HepG2 (cell line): ENCODE measurements around the gene RASGRP1. TPM values are rescaled to one million over a fixed set of nuclear protein-coding genes. Genes with fewer than 3 reads are reported as not detected.
"Not testable (repeated sequence)": the region's sequence is repeated elsewhere in the genome, so short reads cannot be mapped to it uniquely, and the experiment has no call there.

Source experiments
- ATAC-seq: fragments of 200-7000 bp; cut with Tn5 transposase; 3 replicates; pipeline ENCODE4 v1.9.1; 2020; ENCODE audit warnings: mild to moderate bottlenecking, moderate library complexity
- BruUV-seq: library from RNA; stranded (reverse); fragments of 400-500 nt; replicated peaks from 2 replicates; lab custom pipeline; 2021; lab: Mats Ljungman, UMichigan
- CTCF ChIA-PET: fragments of 300-600 bp; formaldehyde crosslinking; extraction: SDS; loops from one replicate; lab custom pipeline; 2021; ENCODE audit warnings: low total read pairs, inconsistent platforms, low intra/inter-chr PET ratio; lab: Yijun Ruan, JAX
- POLR2A ChIA-PET: fragments of 350-600 bp; sonication (Branson Sonifier 250); formaldehyde crosslinking; loops from one replicate; lab custom pipeline; 2020; ENCODE audit warnings: antibody characterized with exemption, inconsistent platforms; lab: Yijun Ruan, JAX
- DNase-seq: peaks from one replicate; pipeline ENCODE4 v3.0.0-alpha.2; 2015; ENCODE audit warnings: low spot score
- FAIRE-seq: peaks from 3 replicates; lab custom pipeline; 2011; peaks lifted over from hg19 to GRCh38; lab: Jason Lieb, UNC
- H2AFZ ChIP-seq: one replicate; pipeline ENCODE4 v1.6.1; 2011; ENCODE audit warnings: low read length, inconsistent platforms
- H3K27ac ChIP-seq: fragments of 300-600 bp; 3 replicates; pipeline ENCODE4 v1.8.0; 2011; ENCODE audit warnings: mixed run types, mild to moderate bottlenecking, mixed read lengths, low read length, inconsistent platforms; ENCODE audit not compliant: insufficient read depth; ENCODE audit errors: extremely low read length
- H3K27me3 ChIP-seq, 2 experiments: fragments of 200-600 bp in 1 of 2; 2 replicates in 1 of 2; 3 replicates in 1 of 2; pipeline versions ENCODE4 v1.6.0 to v1.8.0; 2011; ENCODE audit warnings: low read length in 2 of 2, mild to moderate bottlenecking in 2 of 2, moderate library complexity in 2 of 2, inconsistent platforms in 1 of 2; ENCODE audit not compliant: insufficient read depth in 2 of 2, control insufficient read depth in 1 of 2
- H3K36me3 ChIP-seq, 2 experiments: fragments of 200-600 bp in 1 of 2; replicated peaks in 1 of 2; 2 replicates in 1 of 2; 3 replicates in 1 of 2; pipeline versions ENCODE4 v1.5.1 to v1.8.0; 2011; ENCODE audit warnings: low read length in 2 of 2, inconsistent platforms in 1 of 2; ENCODE audit not compliant: insufficient read depth in 2 of 2, control insufficient read depth in 1 of 2
- H3K4me1 ChIP-seq: 2 replicates; pipeline ENCODE4 v1.5.1; 2012; ENCODE audit warnings: low read length, inconsistent platforms; ENCODE audit not compliant: insufficient read depth
- H3K4me2 ChIP-seq: 2 replicates; pipeline ENCODE4 v1.6.0; 2011; ENCODE audit warnings: low read depth, low read length, inconsistent platforms
- H3K4me3 ChIP-seq, 3 experiments: fragments of 200-600 bp in 1 of 3; sonication (generic), shearing (Covaris generic) in 1 of 3; replicated peaks in 1 of 3; 2 replicates each; pipeline ENCODE4 v1.5.1; 2011 to 2016; ENCODE audit warnings: low read length in 3 of 3, inconsistent platforms in 2 of 3, low read depth in 2 of 3, mild to moderate bottlenecking in 2 of 3, control low read depth in 1 of 3, mixed read lengths in 1 of 3; ENCODE audit not compliant: insufficient read depth in 1 of 3
- H3K79me2 ChIP-seq: one replicate; pipeline ENCODE4 v1.6.1; 2011; ENCODE audit warnings: low read length, inconsistent platforms; ENCODE audit not compliant: insufficient read depth
- H3K9ac ChIP-seq: 2 replicates; pipeline ENCODE4 v1.6.0; 2011; ENCODE audit warnings: mild to moderate bottlenecking, low read depth, low read length, inconsistent platforms; ENCODE audit not compliant: insufficient read depth
- H3K9me3 ChIP-seq: 2 replicates; pipeline ENCODE4 v1.5.1; 2012; ENCODE audit warnings: mild to moderate bottlenecking, low read length
- H4K20me1 ChIP-seq: 2 replicates; pipeline ENCODE4 v1.6.0; 2011; ENCODE audit warnings: inconsistent platforms, mild to moderate bottlenecking, low read length, moderate library complexity; ENCODE audit not compliant: insufficient read depth
- AHR ChIP-seq: IDR thresholded peaks from 2 replicates; pipeline ENCODE4 v1.6.1; 2018; ENCODE audit warnings: missing genetic modification reagents, missing compliant biosample characterization
- FOXA3 ChIP-seq: IDR thresholded peaks from 2 replicates; pipeline ENCODE4 v1.6.1; 2016; ENCODE audit warnings: missing genetic modification reagents, missing compliant biosample characterization
- NFIB ChIP-seq: sonication (generic); formaldehyde crosslinking; IDR thresholded peaks from 2 replicates; pipeline ENCODE4 v1.9.0; 2021; ENCODE audit warnings: missing genetic modification reagents, mild to moderate bottlenecking, borderline replicate concordance
- NFRKB ChIP-seq: fragments of 450-650 bp; IDR thresholded peaks from 2 replicates; pipeline ENCODE4 v1.6.1; 2017
- NKX3-1 ChIP-seq: sonication (generic); formaldehyde crosslinking; IDR thresholded peaks from 2 replicates; pipeline ENCODE4 v1.5.0; 2020; ENCODE audit warnings: missing genetic modification reagents
- NRL ChIP-seq: sonication (generic); formaldehyde crosslinking; IDR thresholded peaks from 2 replicates; pipeline ENCODE4 v1.5.0; 2020; ENCODE audit warnings: missing genetic modification reagents, mild to moderate bottlenecking, moderate library complexity, borderline replicate concordance
- ZNF777 ChIP-seq: sonication (generic); formaldehyde crosslinking; IDR thresholded peaks from 2 replicates; pipeline ENCODE4 v1.4.0; 2020; ENCODE audit warnings: missing genetic modification reagents
- WGBS: methylation state at CpG from one replicate; pipeline ENCODE4 v1.1.6; 2017; ENCODE audit warnings: low lambda C conversion rate; 5-methylcytosine and 5-hydroxymethylcytosine counted together
- in situ Hi-C: cut with HindIII; loops from 2 replicates; pipeline ENCODE4 v1.10.0; 2017; ENCODE audit warnings: low pct_unique_long_range_greater_than_20kb; ENCODE audit not compliant: extremely low pct_ligation_motif_present
- intact Hi-C: fragments of 100-400 bp; cut with micrococcal nuclease; formaldehyde crosslinking; loops from one replicate; pipeline ENCODE4 v1.10.0; 2022; ENCODE audit not compliant: unreplicated experiment
- polyA plus RNA-seq, 8 experiments: library from polyadenylated mRNA; depleted of rRNA in 3 of 8; stranded (reverse) in 7 of 8; unstranded in 1 of 8; fragments of >200 nt; fragmentation: Illumina TruSeq in 4 of 8; extraction: Trizol in 4 of 8; gene quantifications; 2 replicates each; pipeline versions ENCODE4 v1.2.1 to v1.2.3, GENCODE V29; 2011 to 2016; ENCODE audit warnings: low read depth in 4 of 8, missing spikeins in 1 of 8, mixed read lengths in 1 of 8; ENCODE audit not compliant: insufficient read depth in 1 of 8
- total RNA-seq, 5 experiments: library from RNA; depleted of rRNA; stranded (reverse); fragments of >200 nt; fragmentation: Illumina TruSeq; extraction: Trizol; gene quantifications; 2 replicates each; pipeline ENCODE4 v1.2.3, GENCODE V29; 2016; ENCODE audit warnings: low read depth in 1 of 5

RASGRP1 gene
- total and polyA plus RNA-seq, 2 of the 13 experiments (the other 11 are each of a cell fraction or from before 2014, with no cell fraction given) = 0.07 TPM; not detected in 1

GRCh38 chr15:38587214-38587613, 22.6 kb upstream of the RASGRP1 start:
- intact Hi-C loops = no loop called here
- no peak for ATAC-seq
- no peak overlapping the region for H2AFZ ChIP-seq

GRCh38 chr15:38586005-38586404, 21.4 kb upstream of the RASGRP1 start:
- FAIRE-seq, H2AFZ ChIP-seq, H3K36me3 ChIP-seq, DNase-seq, in situ Hi-C loops, H3K9ac ChIP-seq, CTCF ChIA-PET, H3K4me3 ChIP-seq, H3K27me3 ChIP-seq, H3K9me3 ChIP-seq, POLR2A ChIA-PET, ATAC-seq, BruUV-seq, intact Hi-C loops, H3K4me1 ChIP-seq, H3K79me2 ChIP-seq, H3K4me2 ChIP-seq, H3K27ac ChIP-seq, H4K20me1 ChIP-seq: not testable (repeated sequence)
- 21% methylated on average over 2 of the region's 2 CpGs for WGBS

More at GRCh38 chr15:38587214-38587613, 22.6 kb upstream of the RASGRP1 start:
- peaks cover 0 to 2% of the 10 kb centered on the region in 2 experiments; a peak in 1 of 5 replicates for H3K27me3 ChIP-seq
- H3K9me3 ChIP-seq = no peaks in the 10 kb centered on the region
- FAIRE-seq (no peak), DNase-seq (no peak)
- no peak for TF ChIP-seq NKX3-1 (CRISPR knock-in tag)
- no peak for TF ChIP-seq NFIB (CRISPR knock-in tag)
- no peak for TF ChIP-seq FOXA3 (CRISPR knock-in tag)
- no peak for TF ChIP-seq NFRKB
- no peak for TF ChIP-seq ZNF777
- TF ChIP-seq NRL (CRISPR knock-in tag) = no peak
- TF ChIP-seq AHR (CRISPR knock-in tag) = no peak
- H3K79me2 ChIP-seq = no peaks in the 10 kb centered on the region
- no peak overlapping the region for H3K4me3 ChIP-seq
- no peak overlapping the region for H3K27ac ChIP-seq
- in situ Hi-C loops = no loop called here
- ChIA-PET POLR2A (no interaction called here), CTCF (no interaction called here)
- WGBS = 19% methylated on average over 6 of the region's 6 CpGs
- H3K36me3 ChIP-seq = no peaks in the 10 kb centered on the region
- H3K9ac ChIP-seq = no peak overlapping the region
- no peaks in the 10 kb centered on the region for H3K4me1 ChIP-seq
- BruUV-seq = no TSS peak
- H3K4me2 ChIP-seq = no peak overlapping the region
- no peaks in the 10 kb centered on the region; the same call in 1 of the 2 replicates for H4K20me1 ChIP-seq
